RPMI7951 (cell line): ENCODE results near the gene GNL3. TPM values are rescaled to one million over a fixed set of nuclear protein-coding genes. Genes with fewer than 3 reads are reported as not detected.
"Not testable (repeated sequence)": the region's sequence is repeated elsewhere in the genome, so short reads cannot be mapped to it uniquely, and the experiment has no call there.

Experiments used
- DNase-seq: peaks from one replicate; pipeline ENCODE4 v3.0.0-alpha.2; 2012; ENCODE audit warnings: low read depth
- total RNA-seq: library from RNA; depleted of rRNA; stranded (reverse); fragments of >200 nt; shearing (Covaris generic); gene quantifications from 2 replicates; pipeline ENCODE4 v1.2.3, GENCODE V29; 2014; rRNA removed

The GNL3 gene
- total RNA-seq, 1 experiment from 2014 or later, result 147 TPM

GRCh38 chr3:52721002-52721729 lies 35.3 kb downstream of the GNL3 start:
- DNase-seq, result peak; percentile 59

DNA sequence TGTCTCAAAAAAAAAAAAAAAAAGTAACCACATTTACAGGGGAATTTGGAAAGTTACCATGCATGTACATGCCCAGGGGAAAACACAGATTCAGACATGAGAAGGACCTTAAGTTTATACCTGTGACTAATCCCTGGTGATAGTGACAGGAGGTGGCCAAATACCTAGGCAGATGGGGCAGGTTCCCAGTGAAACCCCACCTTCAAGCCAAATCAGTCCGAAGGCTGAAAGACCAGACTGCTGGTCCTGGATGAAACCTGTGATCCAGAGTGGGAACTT lies 35.8 kb downstream of the GNL3 start:
- no peak for DNase-seq

GRCh38 chr3:52722491-52722890 lies 36.7 kb downstream of the GNL3 start:
- DNase-seq, result peak; percentile 60

DNA sequence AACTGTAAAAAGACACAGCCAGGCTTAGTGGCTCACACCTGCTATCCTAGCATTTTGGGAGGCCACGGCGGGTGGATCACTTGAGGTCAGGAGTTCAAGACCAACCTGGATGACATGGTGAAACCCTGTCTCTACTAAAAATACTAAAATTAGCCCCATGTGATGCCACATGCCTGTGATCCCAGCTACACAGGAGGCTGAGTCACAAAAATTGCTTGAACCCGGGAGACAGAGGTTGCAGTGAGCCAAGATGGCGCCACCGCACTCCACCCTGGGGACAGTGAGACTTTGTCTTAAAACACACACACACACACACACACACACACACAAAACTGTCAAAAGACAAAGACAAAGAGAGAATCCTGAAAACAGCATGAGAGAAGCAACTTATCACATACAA lies 38.1 kb downstream of the GNL3 start:
- no peak for DNase-seq

- DNase-seq, result no peak
Observed at GRCh38 chr3:52724511-52724910, 38.7 kb downstream of the GNL3 start.

DNA sequence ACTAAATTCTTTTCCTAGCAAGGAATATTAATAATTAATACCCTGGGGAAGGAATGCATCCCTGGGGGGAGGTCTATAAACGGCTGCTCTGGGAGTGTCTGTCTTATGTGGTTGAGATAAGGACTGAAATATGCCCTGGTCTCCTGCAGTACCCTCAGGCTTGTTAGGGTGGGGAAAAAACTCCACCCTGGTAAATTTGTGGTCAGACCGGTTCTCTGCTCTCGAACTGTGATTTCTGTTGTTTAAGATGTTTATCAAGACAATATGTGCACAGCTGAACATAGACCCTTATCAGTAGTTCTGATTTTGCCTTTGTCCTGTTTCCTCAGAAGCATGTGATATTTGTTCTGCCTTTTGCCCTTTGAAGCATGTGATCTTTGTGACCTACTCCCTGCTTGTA lies 42.9 kb downstream of the GNL3 start:
- not testable (repeated sequence) for DNase-seq

- no peak for DNase-seq
Observed at GRCh38 chr3:52730681-52731080, 44.8 kb downstream of the GNL3 start.

DNA sequence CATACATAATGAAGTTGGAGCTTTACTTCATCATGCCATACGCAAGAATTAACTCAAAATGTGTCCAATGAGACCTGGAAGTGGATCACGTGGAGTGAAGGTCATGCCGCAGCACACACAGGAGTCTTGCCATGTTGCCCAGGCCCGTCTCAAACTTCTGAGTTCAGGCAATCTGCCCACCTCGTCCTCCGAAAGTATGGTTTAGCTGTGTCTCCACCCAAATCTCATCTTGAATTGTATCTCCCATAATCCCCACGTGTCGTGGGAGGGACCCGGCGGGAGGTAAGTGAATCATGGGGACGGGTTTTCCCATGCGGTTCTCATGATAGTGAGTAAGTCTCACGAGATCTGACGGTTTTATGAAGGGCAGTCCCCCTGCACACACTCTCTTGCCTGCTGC lies 45.8 kb downstream of the GNL3 start:
- no peak for DNase-seq

GRCh38 chr3:52733256-52733891 lies 47.5 kb downstream of the GNL3 start:
- no peak for DNase-seq

- DNase-seq, result no peak
Observed at GRCh38 chr3:52739730-52740129, 53.9 kb downstream of the GNL3 start.

GRCh38 chr3:52742418-52743041 lies 56.7 kb downstream of the GNL3 start:
- peak; percentile 34 for DNase-seq

GRCh38 chr3:52743152-52743551 lies 57.3 kb downstream of the GNL3 start:
- DNase-seq, result no peak

- no peak for DNase-seq
Observed at GRCh38 chr3:52743721-52744120, 57.9 kb downstream of the GNL3 start.

Other genes starting within 250 kb of the GNL3 start
- 0.10 and 0.12 TPM in 2 replicates for gene SEMA3G, start 240.9 kb upstream of the GNL3 start, total RNA-seq
- not detected in 2 replicates for gene TNNC1, start 232.0 kb upstream of the GNL3 start, total RNA-seq
- gene NISCH, start 230.4 kb upstream of the GNL3 start, total RNA-seq, result 20.9 and 21.4 TPM in 2 replicates
- under 0.01 TPM in 2 replicates for gene STAB1, start 190.7 kb upstream of the GNL3 start, total RNA-seq
- 130 and 180 TPM in 2 replicates for gene NT5DC2, start 152.2 kb upstream of the GNL3 start, total RNA-seq
- 13.0 and 14.0 TPM in 2 replicates for gene UQCC5, start 149.4 kb upstream of the GNL3 start, total RNA-seq
- gene PBRM1, start 119 bp upstream of the GNL3 start, total RNA-seq, result 38.9 and 51.4 TPM in 2 replicates
- 107 and 130 TPM in 2 replicates for gene GLT8D1, start 19.8 kb downstream of the GNL3 start, total RNA-seq
- 209 and 214 TPM in 2 replicates for gene SPCS1, start 20.1 kb downstream of the GNL3 start, total RNA-seq
- gene NEK4, start 84.9 kb downstream of the GNL3 start, total RNA-seq, result 17.7 and 21.3 TPM in 2 replicates
- not detected in 2 replicates for gene ITIH1, start 91.6 kb downstream of the GNL3 start, total RNA-seq
- gene ITIH3, start 108.8 kb downstream of the GNL3 start, total RNA-seq, result not detected in 2 replicates
- 0.48 and 0.68 TPM in 2 replicates for gene ITIH4, start 144.6 kb downstream of the GNL3 start, total RNA-seq
- gene MUSTN1, start 149.0 kb downstream of the GNL3 start, total RNA-seq, result 1.1 and 1.3 TPM in 2 replicates
- gene STIMATE, start 211.5 kb downstream of the GNL3 start, total RNA-seq, result 10.5 and 12.1 TPM in 2 replicates